Endothelial cell of hepatic sinusoid (primary cell): Measurements from ENCODE around the gene SMAD9.

Experiments used
- in situ Hi-C: cut with HindIII; loops from 2 replicates; pipeline ENCODE4 v1.10.0; 2017; ENCODE audit warnings: low sequenced_read_pairs

The SMAD9 gene

DNA sequence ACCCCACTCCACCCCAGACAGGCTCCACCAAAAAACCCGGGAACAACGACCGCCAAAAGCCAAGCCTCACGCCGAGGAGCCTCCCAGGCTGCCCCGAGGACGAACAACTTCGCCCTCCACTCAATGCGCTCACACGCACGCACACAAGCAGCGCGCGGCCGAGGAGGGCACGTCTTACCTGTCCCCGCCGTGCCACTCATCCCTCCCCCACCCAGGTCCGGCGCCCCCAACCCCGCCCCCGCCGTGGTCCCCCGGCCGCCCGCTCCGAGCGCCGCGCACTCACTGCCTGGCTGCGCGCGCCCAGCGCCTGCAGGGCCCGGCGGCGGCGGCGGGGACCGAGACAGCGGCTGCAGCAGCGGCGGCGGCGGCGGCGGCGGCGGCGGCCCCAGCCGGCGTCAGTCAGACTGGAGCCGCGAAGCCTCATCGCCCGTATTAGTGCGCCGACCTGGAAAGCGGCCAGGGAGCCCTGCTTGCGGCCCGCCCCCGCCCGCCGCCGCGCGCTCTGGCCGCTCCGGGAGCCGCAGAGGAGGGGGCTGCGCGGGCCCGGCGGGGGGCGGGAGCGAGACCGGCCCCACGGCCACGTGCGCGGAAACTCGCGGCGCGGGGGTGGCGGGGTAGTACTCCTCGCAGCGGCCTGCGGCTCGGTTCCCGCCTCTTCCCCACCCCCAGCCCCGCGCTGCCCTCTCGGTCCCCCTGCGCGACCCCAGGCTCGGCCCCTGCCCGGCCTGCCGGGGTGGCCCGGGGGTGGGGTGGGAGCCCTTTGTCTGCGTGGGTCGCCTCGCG lies at the start of gene SMAD9:
Gene SMAD9, minus strand, starts transcription at position 406 of the 783 bp plus-strand sequence. CDS start 40,549 bp downstream, outside the sequence.
- in situ Hi-C loops, result no loop called here

DNA sequence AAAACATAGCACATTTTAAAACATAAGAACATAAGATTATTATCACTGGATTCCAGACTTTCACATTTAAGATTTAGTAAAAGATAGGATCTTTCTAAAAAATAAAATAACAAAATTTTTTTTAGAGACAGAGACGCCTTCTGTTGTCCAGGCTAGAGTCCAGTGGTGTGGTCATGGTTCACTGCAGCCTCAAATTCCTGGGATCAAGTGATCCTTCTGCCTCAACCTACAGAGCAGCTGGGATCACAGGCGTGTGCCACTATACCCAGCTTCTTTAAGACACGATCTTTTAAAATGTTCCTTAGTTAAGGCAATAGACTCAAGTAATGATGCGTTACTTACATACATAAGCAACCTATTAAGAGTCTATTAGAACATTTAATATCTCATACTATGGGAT lies 46.4 kb upstream of the SMAD9 start:
- in situ Hi-C loops, result loop anchor here (5.0 kb wide), 1 partner anchor 89 kb away; no protein-coding TSS in a partner anchor

DNA sequence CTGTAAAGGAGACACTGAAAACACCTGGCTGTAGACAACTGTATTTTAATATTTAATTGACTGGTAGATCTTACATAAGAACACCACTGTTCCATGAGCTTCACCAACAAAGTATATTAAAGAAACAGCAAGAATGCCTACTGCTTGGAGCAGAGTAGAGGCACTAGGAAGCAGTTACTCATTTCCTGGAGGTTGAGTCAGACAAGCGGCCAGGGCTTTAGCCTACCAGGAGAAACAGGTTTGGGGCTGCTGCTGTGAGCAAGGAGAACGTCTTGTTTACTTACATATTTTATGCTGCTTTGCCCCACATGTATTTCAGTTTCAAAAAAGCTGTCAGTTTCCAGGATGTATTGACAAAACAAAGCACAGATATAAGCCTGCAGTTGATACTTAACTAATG lies 45.7 kb upstream of the SMAD9 start:
- in situ Hi-C loops, result loop anchor here (5.0 kb wide), 1 partner anchor 88 kb away; no protein-coding TSS in a partner anchor

DNA sequence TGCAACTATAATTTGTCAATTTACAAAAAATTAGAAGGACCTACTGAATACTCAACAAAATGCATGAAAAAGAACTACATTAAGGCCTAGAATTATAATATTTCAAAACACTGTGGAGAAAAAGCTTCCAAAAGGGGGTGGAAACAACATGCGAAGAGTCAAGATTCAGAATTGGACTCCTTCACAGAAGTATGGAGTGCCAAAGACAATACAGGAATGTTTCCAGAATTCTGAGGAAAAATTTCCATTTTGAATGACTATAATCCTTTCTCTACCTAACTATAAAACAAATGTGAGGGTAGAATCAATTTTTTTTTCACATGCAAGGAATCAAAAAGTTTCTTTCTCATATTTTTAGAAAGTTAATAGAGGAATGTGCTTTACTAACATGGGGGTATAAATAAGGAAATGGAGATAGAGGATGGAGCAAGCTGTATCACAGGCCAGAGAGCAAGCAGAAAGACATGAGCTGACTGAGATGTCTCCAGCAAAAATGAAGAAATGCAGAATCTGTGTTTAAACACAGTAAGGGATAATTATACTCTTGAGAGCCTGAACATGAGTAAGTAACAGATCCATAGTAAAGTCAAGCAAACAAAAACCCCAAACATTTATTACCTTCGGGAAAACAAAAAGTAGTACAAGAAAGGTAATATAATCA lies 39.5 kb upstream of the SMAD9 start:
- in situ Hi-C loops, result no loop called here

DNA sequence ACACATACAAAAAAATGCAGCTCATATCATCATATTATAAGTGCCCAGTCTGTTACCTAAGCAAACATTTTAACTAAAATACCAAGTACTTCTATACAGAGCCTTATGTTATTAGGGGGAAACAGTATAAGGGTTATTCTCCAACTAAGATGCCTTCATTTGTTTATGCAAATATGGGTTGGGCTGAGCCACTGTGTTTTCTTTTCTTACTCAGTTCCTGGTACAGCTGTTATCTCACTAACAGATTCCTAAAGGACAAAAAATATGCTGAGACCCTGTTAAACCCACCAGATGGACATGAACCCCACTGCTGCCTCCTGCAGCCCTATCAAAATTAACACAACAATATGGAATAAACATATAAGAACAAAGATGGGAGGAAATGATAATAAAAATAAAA lies 34.5 kb upstream of the SMAD9 start:
- in situ Hi-C loops, result no loop called here

DNA sequence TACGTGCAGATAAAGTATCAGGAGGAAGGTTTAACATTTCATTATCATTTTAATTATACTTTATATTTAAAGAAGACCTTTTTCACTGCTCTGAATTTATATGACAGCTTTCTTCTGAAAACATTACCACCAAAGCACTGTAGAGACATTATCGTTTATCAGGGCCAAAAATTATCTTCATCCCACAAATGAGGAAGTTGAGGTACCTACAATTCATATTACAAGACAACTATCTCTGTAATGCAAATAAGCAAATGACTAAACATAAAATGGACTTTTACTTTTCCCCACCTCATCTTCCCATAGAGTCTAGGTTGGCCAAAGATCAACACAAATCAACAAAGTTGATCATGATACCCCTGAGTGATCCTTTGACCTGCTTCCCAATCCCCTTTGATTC lies 30.9 kb upstream of the SMAD9 start:
- in situ Hi-C loops, result no loop called here

DNA sequence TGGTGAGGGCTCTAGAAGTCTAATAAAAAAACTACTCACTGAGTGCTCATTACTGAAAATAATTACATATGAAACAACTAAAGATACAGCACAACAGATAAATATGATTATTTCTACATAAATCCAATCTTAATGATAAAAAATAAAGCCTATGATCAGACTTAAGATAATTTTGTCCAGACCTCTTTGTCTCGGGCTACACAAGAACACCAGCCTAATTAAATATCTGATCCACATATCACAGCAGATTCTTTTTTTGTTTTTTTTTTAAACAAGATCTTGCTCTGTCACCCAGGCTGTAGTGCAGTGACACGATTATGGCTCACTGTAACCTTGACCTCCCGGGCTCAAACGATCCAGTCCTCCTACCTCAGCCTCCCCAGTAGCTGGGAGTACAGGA lies 30.3 kb upstream of the SMAD9 start:
- in situ Hi-C loops, result no loop called here

DNA sequence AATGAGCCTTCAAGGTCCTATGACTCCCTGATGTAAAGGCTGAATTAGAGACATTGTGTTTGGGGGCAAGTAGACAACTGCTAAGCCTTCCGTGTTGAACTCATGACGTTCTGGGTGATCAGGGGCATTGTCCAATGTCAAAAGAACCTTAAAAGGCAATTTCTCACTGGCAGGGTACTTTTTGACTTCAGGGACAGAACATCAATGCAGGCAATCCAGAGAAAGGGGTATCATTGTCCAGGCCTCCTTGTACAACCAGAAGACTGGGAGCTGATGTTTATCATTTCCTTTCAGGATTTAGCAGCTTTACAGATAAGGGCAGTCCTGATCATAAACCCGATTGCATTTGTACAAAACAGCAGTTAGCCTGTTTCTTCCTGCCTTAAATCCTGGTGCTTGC lies 25.0 kb upstream of the SMAD9 start:
- in situ Hi-C loops, result no loop called here

DNA sequence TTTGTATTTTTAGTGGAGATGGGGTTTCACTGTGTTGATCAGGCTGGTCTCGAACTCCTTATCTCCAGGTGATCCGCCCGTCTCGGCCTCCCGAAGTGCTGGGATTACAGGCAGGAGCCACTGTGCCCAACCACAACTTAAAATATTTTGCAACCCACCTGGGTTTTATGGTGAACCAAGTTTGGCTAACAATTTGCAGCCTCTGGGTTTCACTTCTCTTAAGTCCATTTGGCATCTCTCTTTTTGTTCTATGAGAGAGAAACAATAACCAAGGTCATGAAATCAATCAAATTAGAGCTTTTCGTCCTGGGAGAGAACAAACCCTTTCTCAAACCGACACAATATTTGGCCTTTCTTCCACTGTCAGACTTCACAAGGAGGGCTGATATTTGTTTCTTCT lies 5.6 kb upstream of the SMAD9 start:
- in situ Hi-C loops, result no loop called here

DNA sequence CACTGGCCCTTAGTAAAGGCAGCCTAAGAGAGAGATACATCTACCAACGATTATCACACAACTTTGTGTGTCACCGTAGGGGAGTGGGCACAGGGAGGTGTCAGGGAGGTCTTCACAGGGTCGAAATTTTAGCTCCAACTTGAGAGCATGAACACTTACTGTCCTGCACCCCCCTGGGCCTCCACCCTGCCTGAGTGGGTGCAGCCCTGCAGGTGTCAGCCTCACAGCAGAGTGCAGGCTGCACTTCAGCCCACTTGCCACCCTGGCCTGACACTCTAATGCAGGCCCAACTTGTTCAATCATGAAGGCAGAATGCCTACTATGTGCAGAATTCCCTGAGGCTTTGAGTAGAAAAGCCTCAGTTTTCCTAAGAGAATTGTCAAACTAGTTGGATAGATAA lies 4.0 kb upstream of the SMAD9 start:
- in situ Hi-C loops, result no loop called here

DNA sequence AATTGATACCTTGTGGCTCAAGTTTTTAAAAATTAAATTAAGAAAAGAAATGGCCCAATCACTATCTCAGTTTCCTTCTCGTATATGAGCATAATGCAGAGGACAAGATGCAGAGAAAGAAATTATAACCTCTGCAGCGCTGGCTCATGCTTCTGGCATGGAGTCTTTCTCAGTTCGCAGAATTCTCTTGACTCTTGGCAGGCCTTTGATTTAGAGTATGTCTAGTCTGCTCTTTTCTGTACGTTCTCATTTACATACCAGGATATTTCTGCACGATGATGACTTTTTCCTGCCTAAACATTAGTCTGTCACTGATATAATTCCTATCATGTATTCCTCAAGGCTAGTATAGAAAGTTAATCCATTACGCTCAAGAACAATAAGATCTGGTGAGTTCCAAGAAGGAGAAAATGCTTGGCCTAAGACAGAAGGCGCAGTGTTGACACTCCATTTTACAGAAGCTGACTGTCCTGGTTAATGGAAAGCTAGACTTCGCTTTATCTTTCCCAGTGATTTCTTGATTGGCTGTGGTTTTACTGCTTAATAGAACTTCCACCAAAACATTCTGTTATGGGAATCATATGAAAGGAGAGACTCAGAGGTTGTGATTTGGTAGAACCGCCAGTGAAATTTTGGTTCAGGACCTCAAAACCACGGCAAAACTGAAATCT lies 1.7 kb upstream of the SMAD9 start:
- in situ Hi-C loops, result no loop called here

DNA sequence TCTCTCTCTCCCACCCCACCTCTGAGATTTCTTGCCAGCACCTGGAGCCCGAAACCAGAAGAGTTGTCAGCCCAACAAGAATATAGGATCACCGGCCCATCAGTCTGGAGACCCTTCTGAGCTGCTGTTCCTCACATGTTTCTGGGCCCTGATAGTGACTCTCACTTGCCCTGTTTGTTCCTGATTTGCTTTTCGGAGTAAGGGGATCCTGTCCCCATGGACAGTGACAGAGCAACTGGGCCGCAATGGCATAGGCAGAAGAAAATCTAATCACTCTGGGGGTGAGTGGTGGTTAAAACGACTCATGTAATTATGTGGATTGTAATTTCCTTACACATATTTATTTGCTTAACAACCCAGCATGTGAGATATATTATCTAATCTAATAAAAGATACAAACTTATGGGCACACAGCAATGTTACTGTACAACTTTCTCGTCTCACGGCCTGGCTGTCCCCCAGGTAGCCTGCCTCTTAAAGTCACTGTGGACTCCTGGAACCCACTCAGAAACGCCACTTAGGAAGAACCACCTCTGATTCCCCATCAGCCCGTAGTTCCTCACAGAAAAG lies 663 bp upstream of the SMAD9 start:
- in situ Hi-C loops, result no loop called here

DNA sequence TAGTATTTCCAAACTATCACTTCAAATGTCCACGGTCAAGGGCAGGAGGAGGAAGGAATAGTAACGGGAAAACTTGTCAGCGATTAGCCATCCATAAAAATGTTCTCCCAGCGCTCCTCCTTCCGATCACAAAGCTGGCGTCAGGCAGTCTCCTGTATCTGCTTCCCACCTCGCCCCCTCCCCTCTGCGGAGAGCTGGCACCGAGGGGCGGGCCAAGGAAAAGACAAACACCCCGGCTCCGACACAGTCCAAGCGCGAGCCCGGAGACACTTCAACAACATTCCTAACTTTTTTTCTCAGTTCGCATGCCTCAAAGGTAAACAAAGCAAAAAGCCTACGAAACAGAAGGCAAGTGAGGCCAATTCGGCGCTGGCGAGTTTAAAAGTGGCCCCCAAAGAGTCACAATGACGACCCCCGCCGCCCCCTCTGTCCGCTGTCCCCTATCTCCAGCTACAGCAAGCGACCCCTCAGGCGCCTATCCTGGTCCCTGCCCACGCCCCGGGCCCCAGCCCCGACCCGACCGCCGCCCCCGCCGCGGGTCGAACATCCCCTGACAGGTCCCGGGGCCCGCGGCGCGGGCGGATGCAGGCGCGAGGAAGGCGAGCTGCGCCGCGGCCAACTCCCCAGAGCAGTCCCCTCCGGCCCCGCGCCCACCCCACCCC lies 736 bp downstream of the SMAD9 start:
- in situ Hi-C loops, result no loop called here

DNA sequence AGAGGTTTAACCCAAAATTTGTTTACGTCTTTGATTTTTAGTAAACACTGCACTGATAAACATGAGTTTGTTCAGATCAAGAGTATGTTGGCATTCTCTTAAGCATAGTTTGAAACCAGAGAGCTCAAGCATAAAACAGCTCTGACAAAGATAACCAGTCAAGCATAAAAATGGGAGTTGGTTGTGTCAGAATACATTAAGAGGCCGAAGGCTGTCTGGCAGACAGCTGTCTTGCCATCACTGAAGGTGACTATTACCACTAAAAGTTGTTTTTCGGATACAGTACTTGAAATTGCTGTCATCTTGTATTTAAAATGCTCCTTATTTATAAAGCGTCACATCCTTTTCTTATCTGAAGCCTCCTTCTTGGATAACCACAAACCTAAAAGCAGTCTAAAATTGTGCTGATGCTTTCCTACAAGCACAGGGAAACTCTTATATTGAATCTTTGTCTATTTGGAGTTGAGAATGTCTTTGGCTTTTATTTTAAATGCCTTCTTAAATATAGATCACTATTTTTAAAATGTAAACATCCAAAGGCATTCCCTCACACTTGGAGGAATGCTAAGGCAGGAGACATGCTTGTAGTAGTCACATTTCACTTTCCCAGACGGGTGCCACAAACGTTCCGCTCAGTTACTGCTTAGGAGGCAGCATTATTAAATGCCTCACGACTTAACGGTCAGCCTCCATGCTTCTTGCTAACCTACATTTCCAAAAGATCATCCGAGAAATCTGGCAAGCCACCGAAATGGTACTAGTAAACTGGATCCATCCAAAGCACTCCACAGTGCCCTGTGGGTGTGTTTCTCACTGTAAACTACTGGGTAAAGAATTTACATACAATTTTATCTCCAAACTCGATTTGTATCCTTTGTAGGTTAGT lies 1.5 kb downstream of the SMAD9 start:
- in situ Hi-C loops, result no loop called here

DNA sequence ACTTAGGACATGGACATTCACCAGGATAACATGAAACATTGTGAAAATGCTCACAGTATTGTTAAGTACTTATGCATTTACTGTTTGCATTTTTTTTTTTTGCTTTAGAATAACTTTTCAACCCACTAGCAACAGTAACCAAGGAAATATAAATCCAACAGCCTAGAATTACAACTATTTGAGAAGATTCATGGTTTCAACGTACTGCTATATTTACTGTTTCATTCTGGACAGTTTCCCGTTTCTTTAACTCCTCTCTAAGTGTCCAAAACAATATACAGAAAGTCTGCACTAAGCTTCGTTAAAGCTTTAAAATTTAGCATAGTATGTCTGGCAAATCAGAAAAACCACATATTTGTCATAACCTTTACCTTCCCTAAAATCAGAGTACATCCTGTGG lies 2.7 kb downstream of the SMAD9 start:
- in situ Hi-C loops, result no loop called here

DNA sequence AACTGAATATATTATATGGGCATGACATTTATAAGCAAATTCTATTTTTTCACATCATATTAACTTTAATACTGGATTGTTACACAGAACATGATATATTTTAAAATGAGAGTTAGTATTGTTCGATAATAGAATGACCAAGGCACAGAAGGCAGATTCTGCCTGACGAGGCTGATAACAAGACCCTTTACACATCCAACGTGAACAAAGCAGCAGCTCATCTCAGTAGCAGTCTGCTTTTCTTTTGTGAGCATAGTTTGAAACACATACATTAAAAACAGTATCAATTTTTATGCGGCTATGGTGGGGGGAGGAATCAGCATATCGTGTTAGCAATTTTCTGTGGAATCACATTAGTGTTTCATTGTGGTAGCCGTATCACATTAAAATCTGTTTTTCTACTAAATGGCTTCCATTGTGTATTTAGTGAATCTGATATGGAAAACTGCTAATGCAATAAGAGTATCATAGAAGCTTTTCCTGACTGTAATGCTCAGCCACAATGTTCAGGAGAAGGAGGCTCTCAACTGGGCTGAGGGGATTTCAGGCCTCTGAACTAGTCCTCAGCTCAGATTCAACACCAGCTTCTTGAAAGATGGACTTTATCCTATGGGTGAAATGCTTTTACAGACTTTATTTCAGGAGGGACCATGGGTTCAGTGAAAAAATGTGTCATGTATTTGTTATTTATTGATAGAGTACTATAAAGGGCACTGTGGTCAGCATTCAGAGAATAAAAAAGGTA lies 4.0 kb downstream of the SMAD9 start:
- in situ Hi-C loops, result no loop called here

DNA sequence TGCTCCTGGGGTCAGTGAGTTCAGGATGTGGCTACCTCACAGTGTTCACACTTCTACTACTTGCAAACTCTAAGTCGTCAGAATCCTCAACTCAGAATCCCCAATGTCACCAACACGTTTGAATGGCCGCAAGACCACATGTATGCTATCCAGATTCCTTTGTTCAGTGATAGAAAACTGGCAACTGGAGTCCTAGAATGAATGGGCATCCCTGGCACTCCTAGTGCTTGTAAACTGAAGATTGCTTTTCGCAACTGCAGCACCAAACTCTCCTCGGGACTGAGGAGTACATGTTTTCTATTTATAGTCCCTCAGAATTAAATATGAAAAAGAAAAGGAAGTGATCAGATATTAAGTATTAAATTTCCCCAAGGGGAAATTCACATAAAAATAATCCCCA lies 4.9 kb downstream of the SMAD9 start:
- in situ Hi-C loops, result no loop called here

DNA sequence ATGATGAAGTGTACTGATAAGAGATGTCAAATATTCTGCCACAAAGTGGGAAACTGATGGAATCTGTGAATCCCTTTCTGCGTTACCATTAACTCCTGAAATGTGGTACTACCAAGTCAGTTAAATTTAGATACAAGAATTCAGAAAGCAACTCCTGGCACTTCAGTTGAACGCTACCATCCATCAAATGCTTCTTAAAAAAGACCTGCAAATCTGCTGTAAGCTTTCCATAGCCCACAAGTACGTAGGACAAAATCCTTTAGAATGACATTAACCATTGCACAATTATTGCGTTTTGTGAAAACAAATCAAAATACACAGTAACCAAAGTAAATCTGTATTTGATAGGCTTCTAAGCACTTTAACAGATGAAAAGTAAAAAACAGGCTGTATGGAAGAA lies 5.4 kb downstream of the SMAD9 start:
- in situ Hi-C loops, result no loop called here

DNA sequence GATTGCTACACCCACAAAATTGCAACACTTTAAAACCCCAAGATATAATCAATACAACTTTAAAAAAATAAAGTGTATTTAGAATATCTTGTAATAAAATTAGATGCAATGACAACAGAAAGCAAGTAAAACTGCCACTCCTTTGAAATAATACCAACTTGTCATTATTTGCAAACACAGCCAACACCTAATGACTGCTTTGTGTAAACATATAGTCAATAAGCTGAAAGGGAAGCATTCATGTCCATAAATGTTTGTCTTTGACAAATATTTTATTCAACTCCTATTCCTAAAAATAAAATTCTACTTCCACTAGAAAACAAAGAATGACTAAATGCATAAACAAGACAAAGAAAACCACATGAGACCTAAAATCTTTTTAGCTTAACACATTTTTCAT lies 6.6 kb downstream of the SMAD9 start:
- in situ Hi-C loops, result no loop called here
